HEK293T (cell line): ENCODE results near the gene CSPG5.

Source experiments
- ARNT ChIP-seq: fragments of 450-650 bp; IDR thresholded peaks from 2 replicates; pipeline ENCODE4 v1.6.1; 2017; ENCODE audit warnings: mild to moderate bottlenecking
- BHLHE40 ChIP-seq: fragments of 450-650 bp; IDR thresholded peaks from 2 replicates; pipeline ENCODE4 v1.6.1; 2016; ENCODE audit warnings: mild to moderate bottlenecking, moderate library complexity, borderline replicate concordance
- FOXA1 ChIP-seq: fragments of 450-650 bp; IDR thresholded peaks from 2 replicates; pipeline ENCODE4 v1.6.1; 2016; ENCODE audit warnings: mild to moderate bottlenecking
- FOXM1 ChIP-seq: fragments of 450-650 bp; IDR thresholded peaks from 2 replicates; pipeline ENCODE4 v1.6.1; 2017; ENCODE audit warnings: mild to moderate bottlenecking, borderline replicate concordance
- SUZ12 ChIP-seq: fragments of 450-650 bp; IDR thresholded peaks from 2 replicates; pipeline ENCODE4 v1.6.1; 2016; ENCODE audit warnings: mild to moderate bottlenecking
- TARDBP ChIP-seq: fragments of 450-650 bp; IDR thresholded peaks from 2 replicates; pipeline ENCODE4 v1.6.1; 2016
- ZNF384 ChIP-seq: fragments of 450-650 bp; IDR thresholded peaks from 2 replicates; pipeline ENCODE4 v1.6.1; 2016

GRCh38 chr3:47578691-47579632, at the start of gene CSPG5:
- TF ChIP-seq ZNF384: no peak
- no peak for TF ChIP-seq ARNT
- TF ChIP-seq FOXA1: no peak
- no peak for TF ChIP-seq FOXM1
- no peak for TF ChIP-seq TARDBP
- TF ChIP-seq BHLHE40: no peak
- no peak for TF ChIP-seq SUZ12
